ENCODE results near the gene RAMP2. TPM values are rescaled to one million over a fixed set of nuclear protein-coding genes. Genes with fewer than 3 reads are reported as not detected.
A peak's percentile ranks its signal among the peaks of the same experiment; 100 is the strongest.

The RAMP2 gene
- total and polyA plus RNA-seq, 2 of the 13 experiments (the other 11 are each of a cell fraction or from before 2014, with no cell fraction given): 1.4 to 5.2 TPM

DNA sequence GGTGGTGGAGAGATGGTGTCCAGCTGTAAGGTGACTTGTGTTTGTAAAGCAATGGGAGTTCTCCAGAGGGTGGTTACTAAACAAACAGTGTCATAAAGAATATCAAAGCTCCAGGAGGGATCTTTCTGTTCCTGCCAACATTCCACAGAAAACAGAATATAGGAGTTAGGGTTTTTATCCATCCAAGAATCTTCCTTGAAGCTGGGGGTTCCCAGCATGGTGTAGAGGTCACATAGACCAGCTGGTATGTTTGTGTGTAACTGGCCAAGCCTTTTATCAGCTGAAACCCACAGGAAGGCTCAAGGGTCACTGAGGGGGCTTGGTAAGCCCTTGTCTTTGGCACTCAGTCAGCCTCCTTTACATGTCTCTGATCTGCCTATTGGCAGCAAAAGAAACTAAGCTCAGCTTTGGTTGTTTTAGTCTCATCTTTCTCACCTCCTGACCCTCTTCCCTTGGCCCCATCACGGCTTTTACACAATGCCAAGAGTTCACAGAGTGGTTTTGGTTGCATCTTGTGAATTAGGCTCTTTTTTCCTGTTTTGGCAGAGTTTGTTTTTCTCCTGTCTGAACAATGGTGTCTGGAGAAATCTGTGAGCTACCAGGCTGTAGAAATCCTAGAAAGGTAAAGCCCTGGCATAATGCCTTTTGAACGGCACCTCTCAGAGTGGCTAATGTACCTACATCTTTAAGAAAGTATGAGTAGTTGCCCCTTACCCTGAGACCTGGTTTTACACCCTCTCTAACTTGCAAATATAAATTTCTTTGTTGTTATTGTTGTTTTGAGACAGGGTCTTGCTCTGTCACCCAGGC lies 42.3 kb downstream of the RAMP2 start (continued):
- TF ChIP-seq, protein P1, sequence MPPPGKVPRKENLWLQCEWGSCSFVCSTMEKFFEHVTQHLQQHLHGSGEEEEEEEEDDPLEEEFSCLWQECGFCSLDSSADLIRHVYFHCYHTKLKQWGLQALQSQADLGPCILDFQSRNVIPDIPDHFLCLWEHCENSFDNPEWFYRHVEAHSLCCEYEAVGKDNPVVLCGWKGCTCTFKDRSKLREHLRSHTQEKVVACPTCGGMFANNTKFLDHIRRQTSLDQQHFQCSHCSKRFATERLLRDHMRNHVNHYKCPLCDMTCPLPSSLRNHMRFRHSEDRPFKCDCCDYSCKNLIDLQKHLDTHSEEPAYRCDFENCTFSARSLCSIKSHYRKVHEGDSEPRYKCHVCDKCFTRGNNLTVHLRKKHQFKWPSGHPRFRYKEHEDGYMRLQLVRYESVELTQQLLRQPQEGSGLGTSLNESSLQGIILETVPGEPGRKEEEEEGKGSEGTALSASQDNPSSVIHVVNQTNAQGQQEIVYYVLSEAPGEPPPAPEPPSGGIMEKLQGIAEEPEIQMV (CRISPR knock-in tag; IDR thresholded peaks at IDR 0.05; ENCODE audit: low read depth): no peak
- TF ChIP-seq ZNF605 (CRISPR knock-in tag; IDR thresholded peaks at IDR 0.05) (peak; percentile 67), ZBTB3 (CRISPR knock-in tag; IDR thresholded peaks at IDR 0.05; ENCODE audit: borderline replicate concordance, low read depth) (no peak), SALL1 (CRISPR knock-in tag; IDR thresholded peaks at IDR 0.05) (peak; percentile 69), TBX2 (CRISPR knock-in tag; IDR thresholded peaks at IDR 0.05; ENCODE audit: borderline replicate concordance) (peak; percentile 72; the same call in 1 of the 2 replicates), RARA (CRISPR knock-in tag; IDR thresholded peaks at IDR 0.05) (peak; percentile 86), RNF2 (conservative IDR thresholded peaks at IDR 0.05; ENCODE audit: low read depth) (no peak), ZSCAN12 (CRISPR knock-in tag; IDR thresholded peaks at IDR 0.05) (no peak), TEAD3 (CRISPR knock-in tag; optimal IDR thresholded peaks at IDR 0.05; ENCODE audit: borderline replicate concordance) (peak; percentile 90), BRCA1 (CRISPR knock-in tag; IDR thresholded peaks at IDR 0.05) (no peak)
- TF ChIP-seq, protein P2, sequence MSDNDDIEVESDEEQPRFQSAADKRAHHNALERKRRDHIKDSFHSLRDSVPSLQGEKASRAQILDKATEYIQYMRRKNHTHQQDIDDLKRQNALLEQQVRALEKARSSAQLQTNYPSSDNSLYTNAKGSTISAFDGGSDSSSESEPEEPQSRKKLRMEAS (IDR thresholded peaks at IDR 0.05): peak; percentile 20; the same call in 1 of the 2 replicates
- TF ChIP-seq, protein P3, sequence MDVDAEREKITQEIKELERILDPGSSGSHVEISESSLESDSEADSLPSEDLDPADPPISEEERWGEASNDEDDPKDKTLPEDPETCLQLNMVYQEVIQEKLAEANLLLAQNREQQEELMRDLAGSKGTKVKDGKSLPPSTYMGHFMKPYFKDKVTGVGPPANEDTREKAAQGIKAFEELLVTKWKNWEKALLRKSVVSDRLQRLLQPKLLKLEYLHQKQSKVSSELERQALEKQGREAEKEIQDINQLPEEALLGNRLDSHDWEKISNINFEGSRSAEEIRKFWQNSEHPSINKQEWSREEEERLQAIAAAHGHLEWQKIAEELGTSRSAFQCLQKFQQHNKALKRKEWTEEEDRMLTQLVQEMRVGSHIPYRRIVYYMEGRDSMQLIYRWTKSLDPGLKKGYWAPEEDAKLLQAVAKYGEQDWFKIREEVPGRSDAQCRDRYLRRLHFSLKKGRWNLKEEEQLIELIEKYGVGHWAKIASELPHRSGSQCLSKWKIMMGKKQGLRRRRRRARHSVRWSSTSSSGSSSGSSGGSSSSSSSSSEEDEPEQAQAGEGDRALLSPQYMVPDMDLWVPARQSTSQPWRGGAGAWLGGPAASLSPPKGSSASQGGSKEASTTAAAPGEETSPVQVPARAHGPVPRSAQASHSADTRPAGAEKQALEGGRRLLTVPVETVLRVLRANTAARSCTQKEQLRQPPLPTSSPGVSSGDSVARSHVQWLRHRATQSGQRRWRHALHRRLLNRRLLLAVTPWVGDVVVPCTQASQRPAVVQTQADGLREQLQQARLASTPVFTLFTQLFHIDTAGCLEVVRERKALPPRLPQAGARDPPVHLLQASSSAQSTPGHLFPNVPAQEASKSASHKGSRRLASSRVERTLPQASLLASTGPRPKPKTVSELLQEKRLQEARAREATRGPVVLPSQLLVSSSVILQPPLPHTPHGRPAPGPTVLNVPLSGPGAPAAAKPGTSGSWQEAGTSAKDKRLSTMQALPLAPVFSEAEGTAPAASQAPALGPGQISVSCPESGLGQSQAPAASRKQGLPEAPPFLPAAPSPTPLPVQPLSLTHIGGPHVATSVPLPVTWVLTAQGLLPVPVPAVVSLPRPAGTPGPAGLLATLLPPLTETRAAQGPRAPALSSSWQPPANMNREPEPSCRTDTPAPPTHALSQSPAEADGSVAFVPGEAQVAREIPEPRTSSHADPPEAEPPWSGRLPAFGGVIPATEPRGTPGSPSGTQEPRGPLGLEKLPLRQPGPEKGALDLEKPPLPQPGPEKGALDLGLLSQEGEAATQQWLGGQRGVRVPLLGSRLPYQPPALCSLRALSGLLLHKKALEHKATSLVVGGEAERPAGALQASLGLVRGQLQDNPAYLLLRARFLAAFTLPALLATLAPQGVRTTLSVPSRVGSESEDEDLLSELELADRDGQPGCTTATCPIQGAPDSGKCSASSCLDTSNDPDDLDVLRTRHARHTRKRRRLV (CRISPR knock-in tag; IDR thresholded peaks at IDR 0.05): 0 out of 2 replicates have a peak, but pooled peaks have one; percentile 43
- TF ChIP-seq, protein P4, sequence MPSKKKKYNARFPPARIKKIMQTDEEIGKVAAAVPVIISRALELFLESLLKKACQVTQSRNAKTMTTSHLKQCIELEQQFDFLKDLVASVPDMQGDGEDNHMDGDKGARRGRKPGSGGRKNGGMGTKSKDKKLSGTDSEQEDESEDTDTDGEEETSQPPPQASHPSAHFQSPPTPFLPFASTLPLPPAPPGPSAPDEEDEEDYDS (CRISPR knock-in tag; IDR thresholded peaks at IDR 0.05): peak; percentile 21; the same call in 1 of the 2 replicates
- TF ChIP-seq, protein P5, sequence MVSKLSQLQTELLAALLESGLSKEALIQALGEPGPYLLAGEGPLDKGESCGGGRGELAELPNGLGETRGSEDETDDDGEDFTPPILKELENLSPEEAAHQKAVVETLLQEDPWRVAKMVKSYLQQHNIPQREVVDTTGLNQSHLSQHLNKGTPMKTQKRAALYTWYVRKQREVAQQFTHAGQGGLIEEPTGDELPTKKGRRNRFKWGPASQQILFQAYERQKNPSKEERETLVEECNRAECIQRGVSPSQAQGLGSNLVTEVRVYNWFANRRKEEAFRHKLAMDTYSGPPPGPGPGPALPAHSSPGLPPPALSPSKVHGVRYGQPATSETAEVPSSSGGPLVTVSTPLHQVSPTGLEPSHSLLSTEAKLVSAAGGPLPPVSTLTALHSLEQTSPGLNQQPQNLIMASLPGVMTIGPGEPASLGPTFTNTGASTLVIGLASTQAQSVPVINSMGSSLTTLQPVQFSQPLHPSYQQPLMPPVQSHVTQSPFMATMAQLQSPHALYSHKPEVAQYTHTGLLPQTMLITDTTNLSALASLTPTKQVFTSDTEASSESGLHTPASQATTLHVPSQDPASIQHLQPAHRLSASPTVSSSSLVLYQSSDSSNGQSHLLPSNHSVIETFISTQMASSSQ (IDR thresholded peaks at IDR 0.05; ENCODE audit: low read depth): peak; percentile 23; the same call in 1 of the 2 replicates
- TF ChIP-seq, protein P5 (CRISPR knock-in tag; IDR thresholded peaks at IDR 0.05; ENCODE audit: borderline replicate concordance): no peak
